VCaP (cell line): ENCODE measurements around the gene KCNA3.
"Not testable (repeated sequence)": the region's sequence is repeated elsewhere in the genome, so short reads cannot be mapped to it uniquely, and the experiment has no call there.

Experiments used
- H3K27ac ChIP-seq: fragments of 450-650 bp; 2 replicates; pipeline ENCODE4 v1.5.1; 2017
- TF ChIP-seq, protein P1 (sequence below): fragments of 450-650 bp; conservative IDR thresholded peaks from 2 replicates; pipeline ENCODE4 v1.5.1; 2017; ENCODE audit warnings: mild to moderate bottlenecking, moderate library complexity

The KCNA3 gene

DNA sequence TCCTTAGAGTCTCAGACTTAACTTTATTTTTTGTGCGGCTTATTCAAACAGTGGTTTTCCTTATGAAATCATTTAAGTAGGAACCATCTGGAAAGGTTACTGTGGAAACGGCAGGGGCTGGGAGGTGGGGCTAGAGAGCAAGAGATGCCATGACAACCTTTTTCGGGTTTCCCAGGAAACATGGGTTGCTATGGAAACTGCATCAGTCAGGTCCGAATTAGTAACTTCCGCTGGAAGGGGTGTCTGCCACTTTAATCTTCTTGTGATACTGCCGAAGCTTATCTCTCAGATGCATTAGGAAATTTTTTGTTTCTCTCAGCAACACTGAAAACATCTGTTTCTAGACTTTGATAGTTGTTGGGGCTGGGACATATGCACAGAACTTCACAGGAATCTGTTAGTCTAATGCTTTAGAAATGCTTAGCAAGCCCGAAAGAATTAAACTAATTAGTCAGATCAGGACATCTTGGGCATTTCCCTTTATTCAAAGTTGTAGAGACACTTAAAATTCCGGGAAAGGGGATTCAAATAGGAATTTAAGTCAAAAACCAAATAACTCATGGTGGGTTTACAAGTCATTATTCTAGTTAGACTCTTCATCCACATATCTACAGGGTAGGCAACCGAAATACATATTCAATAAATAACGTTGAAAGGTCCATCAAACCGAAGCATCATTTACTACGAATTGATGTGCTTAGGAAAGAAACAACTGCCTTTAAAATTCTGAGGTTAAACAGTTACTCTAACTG lies 2.6 kb downstream of the KCNA3 start:
- TF ChIP-seq, protein P1, sequence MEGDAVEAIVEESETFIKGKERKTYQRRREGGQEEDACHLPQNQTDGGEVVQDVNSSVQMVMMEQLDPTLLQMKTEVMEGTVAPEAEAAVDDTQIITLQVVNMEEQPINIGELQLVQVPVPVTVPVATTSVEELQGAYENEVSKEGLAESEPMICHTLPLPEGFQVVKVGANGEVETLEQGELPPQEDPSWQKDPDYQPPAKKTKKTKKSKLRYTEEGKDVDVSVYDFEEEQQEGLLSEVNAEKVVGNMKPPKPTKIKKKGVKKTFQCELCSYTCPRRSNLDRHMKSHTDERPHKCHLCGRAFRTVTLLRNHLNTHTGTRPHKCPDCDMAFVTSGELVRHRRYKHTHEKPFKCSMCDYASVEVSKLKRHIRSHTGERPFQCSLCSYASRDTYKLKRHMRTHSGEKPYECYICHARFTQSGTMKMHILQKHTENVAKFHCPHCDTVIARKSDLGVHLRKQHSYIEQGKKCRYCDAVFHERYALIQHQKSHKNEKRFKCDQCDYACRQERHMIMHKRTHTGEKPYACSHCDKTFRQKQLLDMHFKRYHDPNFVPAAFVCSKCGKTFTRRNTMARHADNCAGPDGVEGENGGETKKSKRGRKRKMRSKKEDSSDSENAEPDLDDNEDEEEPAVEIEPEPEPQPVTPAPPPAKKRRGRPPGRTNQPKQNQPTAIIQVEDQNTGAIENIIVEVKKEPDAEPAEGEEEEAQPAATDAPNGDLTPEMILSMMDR: no peak
- no peak overlapping the region for H3K27ac ChIP-seq

DNA sequence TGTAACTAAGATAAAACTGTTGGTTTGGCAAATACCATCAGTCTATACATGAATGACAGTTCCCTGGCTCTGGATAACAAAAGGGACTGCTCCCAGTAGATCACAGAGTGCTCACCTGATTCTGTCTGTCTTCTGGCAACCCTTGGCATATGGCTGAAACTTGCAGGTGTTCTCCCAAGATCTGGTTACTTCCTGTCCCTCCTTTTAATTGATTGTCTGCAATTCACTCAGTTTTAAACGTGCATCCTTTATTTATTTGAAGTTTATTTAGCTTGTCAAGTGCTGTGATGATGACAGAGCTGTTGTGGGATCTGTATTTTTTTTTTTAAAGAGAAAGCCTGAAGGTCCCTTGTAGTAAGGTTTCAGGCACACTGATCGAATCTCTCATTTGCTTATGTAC lies 3.4 kb downstream of the KCNA3 start:
- TF ChIP-seq, protein P1: no peak
- no peak overlapping the region for H3K27ac ChIP-seq

GRCh38 chr1:110668549-110668948 lies 6.2 kb downstream of the KCNA3 start:
- no peak overlapping the region for H3K27ac ChIP-seq
- TF ChIP-seq, protein P1: no peak

GRCh38 chr1:110667776-110668175 lies 7.0 kb downstream of the KCNA3 start:
- H3K27ac ChIP-seq: no peak overlapping the region
- TF ChIP-seq, protein P1: no peak

GRCh38 chr1:110663241-110663640 lies 11.5 kb downstream of the KCNA3 start:
- H3K27ac ChIP-seq: no peak overlapping the region
- TF ChIP-seq, protein P1: no peak

- not testable (repeated sequence) for H3K27ac ChIP-seq
Observed at GRCh38 chr1:110659559-110659958, 15.2 kb downstream of the KCNA3 start.

- no peak overlapping the region for H3K27ac ChIP-seq
- TF ChIP-seq, protein P1: no peak
Observed at GRCh38 chr1:110657351-110657750, 17.4 kb downstream of the KCNA3 start.

GRCh38 chr1:110650609-110651008 lies 24.1 kb downstream of the KCNA3 start:
- H3K27ac ChIP-seq: no peak overlapping the region
- TF ChIP-seq, protein P1: no peak
